ENCODE measurements around the gene SCLT1. TPM values are rescaled to one million over a fixed set of nuclear protein-coding genes. Genes with fewer than 3 reads are reported as not detected.

The SCLT1 gene
- total and polyA plus RNA-seq, 2 of the 4 experiments (the other 2 are of a cell fraction) = 4.9 to 7.7 TPM

DNA sequence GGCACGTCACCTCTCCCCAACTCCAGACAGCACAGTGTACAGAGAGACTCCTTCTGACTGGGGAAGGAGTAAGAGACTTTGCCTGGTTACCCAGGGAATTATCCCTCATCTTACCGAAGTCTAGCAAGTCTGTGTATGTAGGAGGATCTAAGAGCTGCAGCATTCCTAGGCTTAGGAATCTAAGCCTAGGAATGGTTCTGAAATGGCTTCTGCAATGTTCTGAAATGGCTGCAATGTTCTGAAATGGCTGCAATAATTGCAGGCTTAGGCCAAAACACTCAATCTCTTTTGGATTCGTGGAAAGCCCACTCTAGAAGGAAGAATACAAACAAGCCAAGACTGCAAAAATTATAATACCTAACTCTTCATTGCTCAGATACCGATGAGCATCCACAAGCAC, 106.4 kb downstream of the SCLT1 start:
- Histone ChIP-seq H2BK15ac (ENCODE audit: low read depth, low read length) (no peak overlapping the region), H3K79me1 (ENCODE audit: low read depth in 1 of 2, low read length in 2 of 2) (no peaks in the 10 kb centered on the region), H2AK9ac (replicated peaks; ENCODE audit: low read depth, low read length, poor library complexity) (no peak overlapping the region), H4K5ac (ENCODE audit: low read depth, low read length) (no peak overlapping the region), H3K56ac (ENCODE audit: extremely low read depth, insufficient read depth, low read length) (no peak overlapping the region), H3K9ac (ENCODE audit: low read depth, low read length) (no peak overlapping the region), H4K8ac (ENCODE audit: low read depth in 2 of 2, low read length in 2 of 2) (no peak overlapping the region), H2BK5ac (ENCODE audit: low read depth, low read length, poor library complexity, severe bottlenecking) (no peak overlapping the region), H3K9me3 (ENCODE audit: control insufficient read depth, insufficient read depth, low read length) (no peaks in the 10 kb centered on the region), H3K36me3 (ENCODE audit: control insufficient read depth, insufficient read depth, low read length) (no peaks in the 10 kb centered on the region), H2AFZ (replicated peaks; ENCODE audit: low read length, poor library complexity) (no peak overlapping the region), H2AK5ac (ENCODE audit: low read depth, low read length) (no peak overlapping the region), H4K20me1 (ENCODE audit: insufficient read depth, low read length) (no peaks in the 10 kb centered on the region), H2BK20ac (ENCODE audit: low read depth, low read length) (no peak overlapping the region), H3K14ac (replicated peaks; ENCODE audit: low read depth, low read length) (no peak overlapping the region), H3K27me3 (ENCODE audit: control insufficient read depth, insufficient read depth, low read length) (no peaks in the 10 kb centered on the region), H3K27ac (ENCODE audit: insufficient read depth, low read length) (no peak overlapping the region), H3K18ac (ENCODE audit: low read depth, low read length) (no peak overlapping the region), H3K4me3 (ENCODE audit: insufficient read depth, low read depth, low read length) (no peak overlapping the region), H3K9me1 (ENCODE audit: insufficient read depth, low read length) (no peaks in the 10 kb centered on the region), H2BK120ac (ENCODE audit: low read depth, low read length) (no peak overlapping the region), H3K4me1 (ENCODE audit: control insufficient read depth, insufficient read depth, low read length) (no peaks in the 10 kb centered on the region), H3K4me2 (ENCODE audit: low read depth, low read length) (no peak overlapping the region), H4K91ac (ENCODE audit: insufficient read depth, low read depth, low read length) (no peak overlapping the region), H3K23ac (ENCODE audit: low read depth, low read length) (no peak overlapping the region), H3K4ac (ENCODE audit: low read depth, low read length) (no peak overlapping the region)
- dilution Hi-C loops (cut with HindIII; ENCODE audit: low sequenced_read_pairs, unreplicated experiment) (no loop called here), intact Hi-C loops (cut with micrococcal nuclease) (no loop called here), in situ Hi-C loops (cut with MboI; ENCODE audit: low sequenced_read_pairs) (no loop called here)
- BruUV-seq (replicated peaks) = no TSS peak
- no peak for TF ChIP-seq FOS (IDR thresholded peaks at IDR 0.05; ENCODE audit: low read depth, low read length)
- no peak for TF ChIP-seq CHD1 (IDR thresholded peaks at IDR 0.05; ENCODE audit: low read depth, low read length)
- TF ChIP-seq POLR2A (IDR thresholded peaks at IDR 0.05; ENCODE audit: low read depth, low read length) = no peak
- TF ChIP-seq RAD21 (IDR thresholded peaks at IDR 0.05; ENCODE audit: low read length) = no peak
- no peak for TF ChIP-seq MXI1 (IDR thresholded peaks at IDR 0.05; ENCODE audit: borderline replicate concordance, low read depth, low read length)
- TF ChIP-seq BHLHE40 (IDR thresholded peaks at IDR 0.05; ENCODE audit: low read depth, low read length) = no peak
- TF ChIP-seq MAFK (IDR thresholded peaks at IDR 0.05; ENCODE audit: low read depth, low read length) = no peak
- no peak for TF ChIP-seq RFX5 (IDR thresholded peaks at IDR 0.05; ENCODE audit: low read depth, low read length)
- TF ChIP-seq CEBPB (IDR thresholded peaks at IDR 0.05; ENCODE audit: low read depth, low read length) = no peak
- TF ChIP-seq, protein P1, sequence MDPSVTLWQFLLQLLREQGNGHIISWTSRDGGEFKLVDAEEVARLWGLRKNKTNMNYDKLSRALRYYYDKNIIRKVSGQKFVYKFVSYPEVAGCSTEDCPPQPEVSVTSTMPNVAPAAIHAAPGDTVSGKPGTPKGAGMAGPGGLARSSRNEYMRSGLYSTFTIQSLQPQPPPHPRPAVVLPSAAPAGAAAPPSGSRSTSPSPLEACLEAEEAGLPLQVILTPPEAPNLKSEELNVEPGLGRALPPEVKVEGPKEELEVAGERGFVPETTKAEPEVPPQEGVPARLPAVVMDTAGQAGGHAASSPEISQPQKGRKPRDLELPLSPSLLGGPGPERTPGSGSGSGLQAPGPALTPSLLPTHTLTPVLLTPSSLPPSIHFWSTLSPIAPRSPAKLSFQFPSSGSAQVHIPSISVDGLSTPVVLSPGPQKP (IDR thresholded peaks at IDR 0.05; ENCODE audit: borderline replicate concordance, low read depth, low read length) = no peak
- TF ChIP-seq MAZ (IDR thresholded peaks at IDR 0.05; ENCODE audit: borderline replicate concordance, low read depth, low read length) = no peak
- TF ChIP-seq, protein P2, sequence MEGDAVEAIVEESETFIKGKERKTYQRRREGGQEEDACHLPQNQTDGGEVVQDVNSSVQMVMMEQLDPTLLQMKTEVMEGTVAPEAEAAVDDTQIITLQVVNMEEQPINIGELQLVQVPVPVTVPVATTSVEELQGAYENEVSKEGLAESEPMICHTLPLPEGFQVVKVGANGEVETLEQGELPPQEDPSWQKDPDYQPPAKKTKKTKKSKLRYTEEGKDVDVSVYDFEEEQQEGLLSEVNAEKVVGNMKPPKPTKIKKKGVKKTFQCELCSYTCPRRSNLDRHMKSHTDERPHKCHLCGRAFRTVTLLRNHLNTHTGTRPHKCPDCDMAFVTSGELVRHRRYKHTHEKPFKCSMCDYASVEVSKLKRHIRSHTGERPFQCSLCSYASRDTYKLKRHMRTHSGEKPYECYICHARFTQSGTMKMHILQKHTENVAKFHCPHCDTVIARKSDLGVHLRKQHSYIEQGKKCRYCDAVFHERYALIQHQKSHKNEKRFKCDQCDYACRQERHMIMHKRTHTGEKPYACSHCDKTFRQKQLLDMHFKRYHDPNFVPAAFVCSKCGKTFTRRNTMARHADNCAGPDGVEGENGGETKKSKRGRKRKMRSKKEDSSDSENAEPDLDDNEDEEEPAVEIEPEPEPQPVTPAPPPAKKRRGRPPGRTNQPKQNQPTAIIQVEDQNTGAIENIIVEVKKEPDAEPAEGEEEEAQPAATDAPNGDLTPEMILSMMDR (conservative IDR thresholded peaks at IDR 0.05; ENCODE audit: low read depth, low read length) = no peak
- TF ChIP-seq RCOR1 (IDR thresholded peaks at IDR 0.05; ENCODE audit: insufficient replicate concordance, low read length) = no peak
- TF ChIP-seq, protein P3, sequence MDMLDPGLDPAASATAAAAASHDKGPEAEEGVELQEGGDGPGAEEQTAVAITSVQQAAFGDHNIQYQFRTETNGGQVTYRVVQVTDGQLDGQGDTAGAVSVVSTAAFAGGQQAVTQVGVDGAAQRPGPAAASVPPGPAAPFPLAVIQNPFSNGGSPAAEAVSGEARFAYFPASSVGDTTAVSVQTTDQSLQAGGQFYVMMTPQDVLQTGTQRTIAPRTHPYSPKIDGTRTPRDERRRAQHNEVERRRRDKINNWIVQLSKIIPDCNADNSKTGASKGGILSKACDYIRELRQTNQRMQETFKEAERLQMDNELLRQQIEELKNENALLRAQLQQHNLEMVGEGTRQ (IDR thresholded peaks at IDR 0.05; ENCODE audit: low read depth, low read length) = no peak
- TF ChIP-seq NFE2L2 (IDR thresholded peaks at IDR 0.05; ENCODE audit: low read depth, low read length) = no peak
- TF ChIP-seq SMC3 (IDR thresholded peaks at IDR 0.05; ENCODE audit: low read depth, low read length) = no peak
- ATAC-seq (ENCODE audit: low read depth) (no peak), DNase-seq (no peak)
- 100% methylated on average over 1 of the region's 4 CpGs; no CpG with 5 or more reads in 1 of the 2 experiments for WGBS, 2 experiments (ENCODE audit: extremely low coverage in 2 of 2, insufficient read length in 1 of 2)
- POLR2A ChIA-PET (ENCODE audit: unreplicated experiment) = no interaction called here
- CTCF ChIA-PET = no interaction called here
